ENCODE results near the gene FBRSL1.

DNA sequence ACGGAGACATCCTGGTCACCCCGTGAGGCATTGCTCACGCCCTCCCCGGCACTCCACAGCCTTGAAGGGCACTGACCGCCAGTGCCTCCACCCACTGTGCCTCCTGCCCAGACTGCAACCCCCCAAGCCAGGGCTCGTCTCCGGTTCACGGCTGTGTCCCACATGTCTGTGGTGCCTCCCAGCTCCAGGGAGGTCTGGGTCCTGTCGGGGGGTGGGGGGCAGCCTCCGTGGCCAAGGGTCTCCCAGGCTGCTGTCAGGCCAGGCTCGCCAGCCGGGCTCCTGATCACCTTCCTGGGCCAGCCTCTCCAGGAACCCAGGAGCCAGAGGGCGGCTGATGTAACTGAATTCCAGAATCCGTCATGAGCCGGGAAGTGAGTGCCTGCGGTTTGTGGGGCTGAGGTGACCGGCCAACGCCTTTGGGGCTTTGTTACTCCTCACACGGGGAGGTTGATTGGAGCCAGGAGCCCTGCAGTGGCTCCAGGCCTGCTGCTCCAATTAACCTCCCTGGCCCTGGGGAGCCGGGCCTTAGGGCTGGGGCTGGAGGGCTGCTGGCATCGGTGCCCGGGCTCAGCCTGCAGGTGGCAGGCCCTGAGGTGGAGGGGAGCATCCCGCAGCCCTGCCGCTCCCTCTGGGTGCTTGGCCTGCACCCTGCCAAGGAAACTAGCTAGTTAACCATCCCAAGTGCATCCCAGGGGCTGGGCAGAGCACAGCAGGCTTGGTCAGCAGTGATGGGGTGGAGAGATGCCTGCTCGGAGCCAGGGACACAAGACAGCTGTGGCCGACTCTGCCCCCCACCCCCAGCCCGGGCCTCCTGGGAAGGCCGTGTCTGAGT, 36.4 kb upstream of the FBRSL1 start:
- TF ChIP-seq, protein P1, sequence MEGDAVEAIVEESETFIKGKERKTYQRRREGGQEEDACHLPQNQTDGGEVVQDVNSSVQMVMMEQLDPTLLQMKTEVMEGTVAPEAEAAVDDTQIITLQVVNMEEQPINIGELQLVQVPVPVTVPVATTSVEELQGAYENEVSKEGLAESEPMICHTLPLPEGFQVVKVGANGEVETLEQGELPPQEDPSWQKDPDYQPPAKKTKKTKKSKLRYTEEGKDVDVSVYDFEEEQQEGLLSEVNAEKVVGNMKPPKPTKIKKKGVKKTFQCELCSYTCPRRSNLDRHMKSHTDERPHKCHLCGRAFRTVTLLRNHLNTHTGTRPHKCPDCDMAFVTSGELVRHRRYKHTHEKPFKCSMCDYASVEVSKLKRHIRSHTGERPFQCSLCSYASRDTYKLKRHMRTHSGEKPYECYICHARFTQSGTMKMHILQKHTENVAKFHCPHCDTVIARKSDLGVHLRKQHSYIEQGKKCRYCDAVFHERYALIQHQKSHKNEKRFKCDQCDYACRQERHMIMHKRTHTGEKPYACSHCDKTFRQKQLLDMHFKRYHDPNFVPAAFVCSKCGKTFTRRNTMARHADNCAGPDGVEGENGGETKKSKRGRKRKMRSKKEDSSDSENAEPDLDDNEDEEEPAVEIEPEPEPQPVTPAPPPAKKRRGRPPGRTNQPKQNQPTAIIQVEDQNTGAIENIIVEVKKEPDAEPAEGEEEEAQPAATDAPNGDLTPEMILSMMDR (IDR thresholded peaks at IDR 0.05): no peak
- TF ChIP-seq POLR2A (IDR thresholded peaks at IDR 0.05): no peak
